NCI-H1930 (cell line): ENCODE measurements around the gene CASTOR2.
"Not testable (repeated sequence)": the region's sequence is repeated elsewhere in the genome, so short reads cannot be mapped to it uniquely, and the experiment has no call there.

Experiments used
- DNase-seq, 2 experiments: peaks; one replicate each; lab custom pipeline; 2025; lab: John Stamatoyannopoulos, UW

The CASTOR2 gene

DNA sequence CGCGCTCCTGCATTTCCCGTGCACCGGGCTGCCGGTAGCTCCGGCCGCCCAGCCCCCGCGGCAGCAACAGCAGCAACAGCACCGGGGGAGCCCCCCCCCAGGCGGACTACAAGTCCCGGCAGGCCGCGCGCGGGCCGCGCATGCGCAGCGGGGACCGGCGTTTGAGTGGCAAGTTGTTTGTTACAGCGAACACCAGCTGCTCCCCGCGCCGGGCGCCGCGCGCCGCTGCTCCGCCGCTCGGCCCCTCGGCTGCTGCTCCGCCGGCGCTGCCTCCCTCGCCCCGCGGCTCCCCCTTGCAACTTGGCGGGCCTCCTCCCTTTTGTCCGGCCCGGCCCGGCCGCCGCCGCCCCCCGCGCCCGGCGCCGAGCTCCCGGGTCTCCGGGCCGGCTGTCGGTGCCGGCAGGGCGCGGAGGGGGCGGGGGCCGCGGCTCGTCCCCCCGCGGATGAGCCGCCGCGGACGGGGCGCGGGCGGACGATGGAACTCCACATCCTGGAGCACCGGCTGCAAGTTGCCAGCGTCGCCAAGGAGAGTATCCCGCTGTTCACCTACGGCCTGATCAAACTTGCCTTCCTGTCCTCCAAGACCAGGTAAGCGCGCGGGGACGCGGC lies at the start of gene CASTOR2:
CASTOR2 (plus strand) TSS at position 195 of the 609 bp plus-strand sequence; CDS start at position 476, 281 bp downstream.
- not testable (repeated sequence) for DNase-seq

- not testable (repeated sequence) for DNase-seq
These were observed 42.1 kb upstream of the CASTOR2 start for GRCh38 chr7:74922321-74922890.

- not testable (repeated sequence) for DNase-seq
These were observed 40.9 kb upstream of the CASTOR2 start for GRCh38 chr7:74923644-74924043.

- not testable (repeated sequence) for DNase-seq
These were observed 37.5 kb upstream of the CASTOR2 start for GRCh38 chr7:74926968-74927367.

GRCh38 chr7:74931563-74932328 lies 32.8 kb upstream of the CASTOR2 start:
- DNase-seq: not testable (repeated sequence)

GRCh38 chr7:74939429-74939828 lies 25.1 kb upstream of the CASTOR2 start:
- not testable (repeated sequence) for DNase-seq

DNA sequence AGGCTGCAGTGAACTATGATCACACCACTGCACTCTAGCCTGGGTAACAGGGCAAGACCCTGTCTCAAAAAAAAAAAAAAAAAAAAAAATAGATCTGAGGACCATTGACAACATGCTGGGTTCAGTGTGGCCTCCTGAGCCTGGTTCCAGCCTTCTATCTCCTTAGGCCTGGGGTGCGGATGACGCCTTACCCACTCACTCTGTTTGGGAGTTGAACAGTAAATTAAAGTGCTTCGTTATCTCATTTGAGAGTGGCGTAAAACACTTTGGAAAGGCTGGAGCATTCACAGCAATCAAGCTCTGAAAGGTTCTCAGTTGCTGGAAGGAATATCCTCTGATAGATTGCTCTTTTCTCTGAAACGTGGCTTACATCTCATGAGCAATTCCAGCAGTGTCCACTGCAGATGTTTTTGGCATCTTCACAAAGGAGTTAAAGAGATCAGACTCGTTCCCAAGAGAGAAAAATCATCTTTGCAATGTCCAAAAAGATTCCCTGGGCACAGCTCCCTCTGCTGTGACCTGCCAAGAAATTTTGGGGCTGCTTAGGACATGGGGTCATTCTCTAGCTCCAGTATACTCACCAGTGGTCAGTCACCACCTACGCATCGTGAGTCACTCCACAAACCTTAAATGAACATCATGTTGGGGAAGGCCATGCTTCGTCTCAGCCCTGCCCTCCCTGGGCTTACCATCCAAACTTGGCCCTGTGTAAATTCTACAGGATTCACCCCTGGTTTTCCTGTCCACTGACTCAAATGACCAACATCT lies 23.0 kb upstream of the CASTOR2 start:
- not testable (repeated sequence) for DNase-seq

DNA sequence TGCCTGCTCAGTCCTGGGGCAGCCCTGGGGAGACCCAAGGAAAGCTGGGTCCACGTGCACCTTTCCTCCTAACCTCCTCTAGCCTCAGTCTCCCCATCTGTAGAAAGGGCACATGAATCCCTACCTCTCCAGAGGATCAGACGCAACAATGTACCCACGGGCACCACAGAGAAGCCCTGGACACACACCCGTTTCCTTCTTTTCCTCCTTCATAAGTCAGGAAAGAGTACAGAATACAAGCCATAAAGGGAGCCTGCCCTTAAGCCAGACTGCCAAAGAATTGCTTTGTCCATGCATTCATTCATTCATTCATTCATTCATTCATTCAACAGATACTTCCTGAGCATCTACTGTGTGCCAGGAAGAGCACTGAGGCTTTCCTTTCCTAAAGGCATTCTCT lies 20.6 kb upstream of the CASTOR2 start:
- DNase-seq: not testable (repeated sequence)

DNA sequence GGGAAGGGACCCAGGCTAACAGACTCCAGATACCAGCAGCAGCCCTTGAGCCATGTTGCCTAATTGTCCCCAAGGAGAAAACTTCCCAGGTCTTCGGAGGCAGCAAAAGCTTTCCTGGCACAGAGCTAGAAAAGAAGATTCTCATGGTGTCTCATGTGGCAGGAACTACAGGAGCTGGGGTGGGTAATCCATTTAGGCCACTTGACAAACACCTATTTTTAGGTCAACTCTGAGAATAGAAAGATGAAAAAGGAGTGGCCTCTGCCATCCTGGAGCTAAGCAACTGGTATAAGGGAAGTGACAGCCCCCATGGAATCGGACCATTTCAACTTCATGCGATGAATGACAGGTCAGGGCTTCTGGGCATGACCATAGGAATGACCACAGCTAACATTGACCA lies 16.8 kb upstream of the CASTOR2 start:
- not testable (repeated sequence) for DNase-seq

DNA sequence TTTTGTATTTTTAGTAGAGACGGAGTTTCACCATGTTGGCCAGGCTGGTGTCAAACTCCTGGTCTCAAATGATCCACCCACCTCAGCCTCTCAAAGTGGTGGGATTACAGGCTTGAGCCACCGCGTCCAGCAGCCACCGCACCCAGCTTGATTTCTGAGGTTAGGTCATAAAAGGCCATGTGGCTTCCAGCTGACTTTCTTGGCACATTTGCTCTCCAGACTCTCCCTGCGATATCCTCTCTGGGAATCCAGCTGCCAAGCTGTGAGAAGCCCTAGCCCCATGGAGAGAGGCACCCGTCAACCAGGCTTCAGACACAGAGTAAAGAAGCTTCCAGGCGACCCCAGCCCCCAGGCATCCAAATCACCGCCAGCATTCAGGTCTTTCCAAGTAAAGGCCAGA lies 10.7 kb upstream of the CASTOR2 start:
- not testable (repeated sequence) for DNase-seq

- DNase-seq: not testable (repeated sequence)
These were observed 6.2 kb upstream of the CASTOR2 start for GRCh38 chr7:74958328-74958727.

- DNase-seq: not testable (repeated sequence)
These were observed 598 bp upstream of the CASTOR2 start for GRCh38 chr7:74963704-74964510.

DNA sequence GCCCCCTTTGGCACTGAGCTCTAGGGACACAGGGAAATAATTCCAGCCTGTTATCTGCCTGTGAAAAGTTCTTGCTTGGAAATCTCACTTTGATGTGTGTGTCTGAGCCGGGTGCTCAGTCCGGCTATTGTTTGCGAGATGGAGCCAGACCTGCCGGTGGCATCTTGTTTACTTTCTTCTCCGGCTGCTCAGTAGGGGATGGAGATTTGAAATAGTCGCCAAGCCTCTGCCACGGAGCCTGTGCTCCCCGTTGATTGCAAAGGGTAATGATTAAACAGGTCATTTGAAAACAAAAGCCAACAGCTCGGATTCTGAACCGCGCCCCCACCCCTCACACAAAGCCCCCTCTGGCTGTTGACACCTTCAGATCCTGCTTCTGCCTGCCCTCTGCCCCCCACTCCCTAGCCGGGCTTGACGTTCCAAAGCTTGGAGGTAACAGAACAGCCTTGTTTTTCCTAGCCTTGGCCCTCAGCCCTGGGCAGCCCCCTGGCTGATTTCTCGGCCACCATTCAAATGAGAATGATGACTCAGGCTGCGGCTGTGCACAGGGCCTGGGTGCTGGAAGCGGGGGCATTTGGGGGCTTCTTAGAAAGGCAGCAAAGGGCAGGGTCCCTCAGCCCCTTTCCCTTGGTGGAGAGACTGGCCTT lies 1.8 kb downstream of the CASTOR2 start:
- DNase-seq: not testable (repeated sequence)

- DNase-seq: not testable (repeated sequence)
These were observed 2.4 kb downstream of the CASTOR2 start for GRCh38 chr7:74966909-74967308.

- DNase-seq: not testable (repeated sequence)
These were observed 6.9 kb downstream of the CASTOR2 start for GRCh38 chr7:74971431-74971830.

GRCh38 chr7:74972377-74972776 lies 7.9 kb downstream of the CASTOR2 start:
- not testable (repeated sequence) for DNase-seq

GRCh38 chr7:74975959-74976358 lies 11.5 kb downstream of the CASTOR2 start:
- not testable (repeated sequence) for DNase-seq

DNA sequence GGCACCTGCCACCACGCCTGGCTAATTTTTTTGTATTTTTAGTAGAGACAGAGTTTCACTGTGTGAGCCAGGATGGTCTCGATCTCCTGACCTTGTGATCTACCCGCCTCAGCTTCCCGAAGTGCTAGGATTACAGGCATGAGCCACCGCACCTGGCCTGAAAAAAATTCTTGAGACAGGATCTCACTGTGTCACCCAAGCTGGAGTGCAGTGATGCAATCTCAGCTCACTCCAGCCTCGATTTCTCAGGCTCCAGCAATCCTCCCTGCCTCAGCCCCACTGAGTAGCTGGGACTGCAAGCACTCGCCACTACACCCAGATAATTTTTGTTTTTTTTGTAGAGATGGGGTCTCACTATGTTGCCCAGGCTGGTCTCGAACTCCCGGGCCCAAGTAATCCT lies 13.0 kb downstream of the CASTOR2 start:
- not testable (repeated sequence) for DNase-seq

DNA sequence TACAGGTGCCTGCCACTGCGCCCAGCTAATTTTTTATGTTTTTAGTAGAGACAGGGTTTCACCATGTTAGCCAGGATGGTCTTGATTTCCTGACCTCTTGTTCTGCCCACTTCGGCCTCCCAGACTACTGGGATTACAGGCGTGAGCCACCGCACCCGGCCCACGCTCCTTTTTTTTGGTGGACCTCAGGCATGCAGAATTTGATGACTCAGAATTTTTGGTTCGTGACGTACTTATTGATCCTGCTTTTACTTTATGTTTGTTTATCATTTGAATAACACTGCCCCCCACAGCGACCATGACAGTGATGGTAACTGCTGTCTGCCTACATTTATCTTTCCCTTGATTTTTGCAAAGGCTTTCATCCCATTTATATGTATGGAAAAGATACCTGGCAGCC lies 23.9 kb downstream of the CASTOR2 start:
- DNase-seq: not testable (repeated sequence)

GRCh38 chr7:74993121-74993520 lies 28.6 kb downstream of the CASTOR2 start:
- no peak for DNase-seq
